HG03039 (cell line): ENCODE data around the gene GCHFR.

Experiments
- ATAC-seq: cut with Tn5 transposase; IDR thresholded peaks from one replicate; pipeline ENCODE4 v1.9.1; 2021; ENCODE audit warnings: mild to moderate bottlenecking, moderate library complexity; ENCODE audit not compliant: unreplicated experiment

The GCHFR gene

GRCh38 chr15:40754883-40755811, 8.7 kb upstream of the GCHFR start, which contains the start of gene RMDN3:
RMDN3 (minus strand) TSS chr15:40755254; CDS start chr15:40754783, 471 bp downstream.
- ATAC-seq = peak; percentile 73

GRCh38 chr15:40755812-40756208, 8.1 kb upstream of the GCHFR start:
- no peak for ATAC-seq

DNA sequence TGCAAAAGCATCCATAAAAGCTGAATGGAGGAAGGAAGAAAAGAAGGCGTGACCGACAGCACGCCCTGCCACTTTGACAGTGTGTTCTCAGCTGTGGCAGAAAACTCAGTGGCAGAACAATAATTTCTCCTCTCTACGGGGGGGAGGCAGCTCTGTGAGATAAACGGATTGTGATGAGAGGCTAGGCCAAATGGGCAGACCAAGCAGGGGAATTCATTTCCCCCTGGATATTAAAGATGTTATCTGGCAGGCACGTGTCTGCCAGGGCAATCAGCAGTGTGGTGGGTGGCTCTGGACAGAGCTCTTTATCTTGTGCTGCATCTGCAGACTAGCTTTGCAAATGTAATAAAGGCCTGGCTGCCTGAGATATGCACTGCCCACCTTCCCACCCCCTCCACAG, 6.9 kb upstream of the GCHFR start:
- ATAC-seq = no peak

DNA sequence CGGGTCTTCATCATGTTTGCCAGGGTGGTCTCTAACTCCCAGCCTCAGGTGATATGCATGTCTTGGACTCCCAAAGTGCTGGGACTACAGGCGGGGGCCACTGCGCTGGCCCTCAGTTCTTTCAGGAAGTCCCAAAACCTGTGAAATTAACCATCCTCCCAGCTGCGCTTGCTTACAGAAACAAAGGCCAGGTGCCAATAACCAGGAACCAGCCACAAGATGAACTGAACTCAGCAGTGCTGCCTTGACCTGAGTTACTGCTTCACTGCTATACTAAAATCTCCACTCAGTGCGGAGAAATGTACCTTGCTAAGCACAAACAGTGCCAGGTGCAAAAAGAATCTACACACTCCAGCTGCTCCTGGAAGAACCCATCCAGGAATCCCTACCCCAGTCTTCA, 3.9 kb upstream of the GCHFR start:
- ATAC-seq = no peak

GRCh38 chr15:40762919-40763800, 708 bp upstream of the GCHFR start:
- ATAC-seq = no peak

GRCh38 chr15:40764629-40765103, 798 bp downstream of the GCHFR start:
- no peak for ATAC-seq

- ATAC-seq = no peak
Measured at GRCh38 chr15:40766194-40766815, 2.4 kb downstream of the GCHFR start.

- no peak for ATAC-seq
Measured at GRCh38 chr15:40766906-40767837, 3.3 kb downstream of the GCHFR start.

GRCh38 chr15:40767838-40768500, 4.1 kb downstream of the GCHFR start:
- no peak for ATAC-seq

- ATAC-seq = no peak
Measured at GRCh38 chr15:40768521-40769273, 4.8 kb downstream of the GCHFR start.

GRCh38 chr15:40769274-40770146, 5.6 kb downstream of the GCHFR start, which contains the start of gene C15orf62:
C15orf62 (plus strand) TSS chr15:40769980; CDS start chr15:40770496, 516 bp downstream.
- no peak for ATAC-seq

DNA sequence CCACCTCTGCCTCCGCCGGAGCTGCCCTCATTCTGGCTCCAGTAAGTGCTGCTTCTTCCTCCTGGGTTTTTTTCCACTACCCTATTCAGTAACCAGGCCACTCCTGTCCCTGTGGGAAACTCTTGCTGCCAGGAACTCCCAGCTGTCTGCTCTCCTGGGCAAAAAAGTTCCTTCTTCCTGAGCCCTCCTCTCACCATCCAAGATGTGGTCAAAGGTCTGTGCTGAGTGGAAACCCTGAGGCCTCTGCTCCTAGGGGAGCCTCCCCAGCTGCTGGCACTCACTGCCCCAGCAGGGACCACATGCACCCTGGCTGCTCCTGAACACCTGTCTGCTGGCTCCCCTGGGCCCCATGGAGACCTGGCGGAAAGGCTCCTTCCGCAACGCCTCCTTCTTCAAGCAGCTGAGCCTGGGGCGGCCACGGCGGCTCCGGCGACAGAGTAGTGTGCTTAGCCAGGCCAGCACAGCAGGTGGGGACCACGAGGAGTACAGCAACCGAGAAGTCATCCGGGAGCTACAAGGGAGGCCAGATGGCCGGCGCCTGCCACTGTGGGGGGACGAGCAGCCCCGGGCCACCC, 6.4 kb downstream of the GCHFR start:
- ATAC-seq = no peak

DNA sequence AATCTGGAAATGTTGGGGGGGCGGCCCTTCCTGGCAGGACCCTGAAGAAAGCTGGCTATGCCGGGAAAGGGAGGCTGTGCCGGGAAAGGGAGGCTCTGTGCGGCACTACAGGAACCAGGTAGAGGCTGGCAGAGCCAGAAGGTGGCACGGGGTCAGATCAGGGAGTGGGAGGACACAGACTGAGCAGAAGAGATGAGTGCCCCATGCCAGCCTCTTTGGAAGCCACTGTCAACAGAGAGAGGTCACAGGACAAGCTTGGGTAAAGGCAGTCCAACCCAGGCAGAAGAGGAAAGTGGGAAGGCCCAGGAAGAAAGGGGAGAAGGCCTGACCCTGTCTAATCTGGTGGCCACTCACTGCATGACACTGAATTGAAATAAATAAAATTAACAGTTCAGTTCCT, 7.4 kb downstream of the GCHFR start:
- no peak for ATAC-seq

DNA sequence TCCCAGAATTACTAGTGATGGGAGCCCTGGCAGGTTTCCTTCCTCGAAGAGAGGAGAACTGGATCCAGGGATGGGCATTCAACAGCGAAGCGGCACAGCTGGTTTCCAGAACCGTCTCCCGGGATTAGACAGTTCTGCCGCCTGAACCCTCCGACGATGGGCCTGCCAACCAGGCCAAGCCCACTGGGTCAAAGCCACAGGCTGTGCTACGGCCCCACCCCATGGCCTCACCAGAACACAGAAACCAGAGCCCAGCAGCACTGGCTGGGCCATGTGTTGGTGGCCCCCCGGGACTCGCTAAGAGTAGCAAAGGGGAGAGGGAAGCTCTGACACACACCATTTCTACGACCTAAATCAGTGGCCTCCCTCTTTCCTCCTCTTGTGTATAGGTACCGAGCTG, 8.1 kb downstream of the GCHFR start:
- no peak for ATAC-seq

- ATAC-seq = no peak
Measured at GRCh38 chr15:40773496-40773895, 9.6 kb downstream of the GCHFR start.

GRCh38 chr15:40773902-40774301, 10.0 kb downstream of the GCHFR start:
- no peak for ATAC-seq

GRCh38 chr15:40775007-40775406, 11.1 kb downstream of the GCHFR start:
- no peak for ATAC-seq
